22Rv1 (cell line): Measurements from ENCODE around the gene ACVR1B.

ENCODE experiments used
- CTCF ChIP-seq: fragments of 450-650 bp; IDR thresholded peaks from 2 replicates; pipeline ENCODE4 v1.5.1; 2017; ENCODE audit warnings: mild to moderate bottlenecking
- ZFX ChIP-seq: fragments of 450-650 bp; IDR thresholded peaks from 2 replicates; pipeline ENCODE4 v1.6.1; 2017; ENCODE audit warnings: antibody characterized with exemption, borderline replicate concordance

GRCh38 chr12:52010152-52010622, 58.7 kb downstream of the ACVR1B start:
- TF ChIP-seq CTCF (no peak), ZFX (no peak)
